ENCODE data around the gene RPL10. TPM values are rescaled to one million over a fixed set of nuclear protein-coding genes. Genes with fewer than 3 reads are reported as not detected.

The RPL10 gene
- total and polyA plus RNA-seq, 2 experiments from 2014 or later = 1,000 to 2,299 TPM

- H3K9me3 ChIP-seq (ENCODE audit: low read depth) = no peaks in the 10 kb centered on the region
- TF ChIP-seq, protein P1, sequence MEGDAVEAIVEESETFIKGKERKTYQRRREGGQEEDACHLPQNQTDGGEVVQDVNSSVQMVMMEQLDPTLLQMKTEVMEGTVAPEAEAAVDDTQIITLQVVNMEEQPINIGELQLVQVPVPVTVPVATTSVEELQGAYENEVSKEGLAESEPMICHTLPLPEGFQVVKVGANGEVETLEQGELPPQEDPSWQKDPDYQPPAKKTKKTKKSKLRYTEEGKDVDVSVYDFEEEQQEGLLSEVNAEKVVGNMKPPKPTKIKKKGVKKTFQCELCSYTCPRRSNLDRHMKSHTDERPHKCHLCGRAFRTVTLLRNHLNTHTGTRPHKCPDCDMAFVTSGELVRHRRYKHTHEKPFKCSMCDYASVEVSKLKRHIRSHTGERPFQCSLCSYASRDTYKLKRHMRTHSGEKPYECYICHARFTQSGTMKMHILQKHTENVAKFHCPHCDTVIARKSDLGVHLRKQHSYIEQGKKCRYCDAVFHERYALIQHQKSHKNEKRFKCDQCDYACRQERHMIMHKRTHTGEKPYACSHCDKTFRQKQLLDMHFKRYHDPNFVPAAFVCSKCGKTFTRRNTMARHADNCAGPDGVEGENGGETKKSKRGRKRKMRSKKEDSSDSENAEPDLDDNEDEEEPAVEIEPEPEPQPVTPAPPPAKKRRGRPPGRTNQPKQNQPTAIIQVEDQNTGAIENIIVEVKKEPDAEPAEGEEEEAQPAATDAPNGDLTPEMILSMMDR (IDR thresholded peaks at IDR 0.05; ENCODE audit: low read depth, low read length) = no peak
- peaks cover 19% of the 10 kb centered on the region for H3K4me1 ChIP-seq (ENCODE audit: low read depth)
- H3K4me3 ChIP-seq = peak overlapping the region; percentile 99
- no peaks in the 10 kb centered on the region for H3K27me3 ChIP-seq
- DNase-seq (ENCODE audit: low read depth in 1 of 2, low spot score in 1 of 2) = peak in 1 of 2 donors; percentile 93
- H3K27ac ChIP-seq = peak overlapping the region; percentile 100
- H3K36me3 ChIP-seq = peaks cover 36% of the 10 kb centered on the region
Measured at GRCh38 chrX:154368630-154369448, 29.3 kb upstream of the RPL10 start.

DNA sequence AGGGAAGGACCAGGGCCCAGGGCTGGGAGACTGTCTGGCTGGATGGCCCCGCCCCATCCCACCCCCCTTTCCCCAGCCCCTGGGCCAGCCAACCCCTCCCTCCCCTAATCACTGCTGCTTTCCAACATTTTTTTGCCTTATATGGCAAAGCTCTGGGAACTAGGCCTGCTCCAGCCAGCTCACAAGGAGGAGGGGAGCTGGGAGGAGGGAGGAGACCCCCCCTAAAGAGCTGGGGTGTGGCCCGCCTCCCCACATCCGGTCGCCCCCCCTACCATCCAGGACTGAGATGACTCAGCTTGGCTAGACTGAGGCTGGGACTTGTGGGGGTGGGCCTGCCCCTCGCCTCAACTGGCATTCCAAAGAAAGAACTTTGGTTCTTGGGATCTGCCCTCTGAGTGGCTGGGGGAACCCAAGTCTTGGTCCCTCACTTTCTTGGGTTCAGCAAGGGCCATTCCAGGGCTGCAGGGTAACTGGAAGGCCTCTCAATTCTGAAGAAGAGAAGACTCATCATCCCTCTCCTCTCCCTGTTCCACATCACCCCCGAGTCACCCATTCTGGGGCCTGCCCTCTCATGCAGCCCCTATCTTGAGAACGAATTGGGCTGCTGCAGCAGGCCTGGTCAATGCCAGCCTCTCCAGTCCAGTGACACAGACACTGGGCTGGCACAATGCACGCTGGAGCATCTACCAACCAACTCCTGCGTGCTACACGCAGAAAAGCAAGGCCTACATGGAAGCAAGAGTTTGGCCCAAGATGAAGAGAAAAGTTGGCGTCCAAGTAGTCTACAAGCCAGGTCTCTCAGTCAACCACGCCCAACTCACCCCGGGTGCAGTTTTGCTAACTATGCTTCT, 28.5 kb upstream of the RPL10 start:
- Histone ChIP-seq H3K36me3 (peaks cover 32% of the 10 kb centered on the region), H3K4me1 (ENCODE audit: low read depth) (peaks cover 22% of the 10 kb centered on the region), H3K27me3 (no peaks in the 10 kb centered on the region), H3K27ac (peak overlapping the region; percentile 100), H3K4me3 (peak overlapping the region; percentile 99), H3K9me3 (ENCODE audit: low read depth) (no peaks in the 10 kb centered on the region)
- TF ChIP-seq, protein P1 (IDR thresholded peaks at IDR 0.05; ENCODE audit: low read depth, low read length) = no peak
- peak; percentile 84 to 97 for DNase-seq (ENCODE audit: low read depth in 1 of 2, low spot score in 1 of 2)

DNA sequence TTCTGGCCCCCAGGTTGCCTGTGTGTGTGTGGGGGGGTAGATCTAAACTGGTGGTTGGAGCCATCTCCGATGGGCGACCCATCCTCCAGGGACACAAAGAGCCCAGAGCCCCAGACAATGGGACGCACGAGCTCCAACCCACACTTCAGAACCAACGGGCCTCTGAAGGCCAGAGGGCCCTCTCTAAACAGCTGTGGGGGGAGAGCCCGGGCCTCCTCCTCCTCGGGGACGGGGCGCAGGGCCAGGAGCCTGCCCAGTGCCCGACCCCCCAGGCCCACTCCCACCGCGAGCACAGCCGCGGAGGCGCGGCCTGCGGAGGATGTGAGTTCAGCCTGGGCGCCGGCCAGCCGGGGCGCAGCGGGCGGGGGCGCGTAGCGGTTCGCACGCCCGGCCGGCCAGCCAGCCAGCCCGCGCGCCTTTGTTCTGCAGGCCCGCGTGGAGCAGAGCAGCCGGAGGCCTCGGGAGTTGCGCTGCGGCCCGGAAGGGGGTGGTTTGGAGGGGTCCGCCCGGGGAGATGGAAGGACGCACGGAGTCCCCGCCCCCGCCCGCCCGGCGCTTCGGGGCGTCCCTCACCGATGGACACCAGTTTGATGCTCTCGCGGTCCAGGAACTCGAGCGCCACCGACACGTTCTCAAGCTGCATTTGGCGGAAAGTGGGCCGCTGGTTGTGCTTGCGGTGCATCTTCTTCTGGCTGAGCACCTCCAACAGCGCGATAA, 27.7 kb upstream of the RPL10 start:
- peaks cover 24% of the 10 kb centered on the region for H3K36me3 ChIP-seq
- H3K27me3 ChIP-seq = no peaks in the 10 kb centered on the region
- H3K9me3 ChIP-seq (ENCODE audit: low read depth) = no peaks in the 10 kb centered on the region
- peak overlapping the region; percentile 100 for H3K27ac ChIP-seq
- peak overlapping the region; percentile 99 for H3K4me3 ChIP-seq
- peaks cover 22% of the 10 kb centered on the region for H3K4me1 ChIP-seq (ENCODE audit: low read depth)
- TF ChIP-seq, protein P1 (IDR thresholded peaks at IDR 0.05; ENCODE audit: low read depth, low read length) = no peak
- DNase-seq (ENCODE audit: low read depth in 1 of 2, low spot score in 1 of 2) = peak in 1 of 2 donors; percentile 50

DNA sequence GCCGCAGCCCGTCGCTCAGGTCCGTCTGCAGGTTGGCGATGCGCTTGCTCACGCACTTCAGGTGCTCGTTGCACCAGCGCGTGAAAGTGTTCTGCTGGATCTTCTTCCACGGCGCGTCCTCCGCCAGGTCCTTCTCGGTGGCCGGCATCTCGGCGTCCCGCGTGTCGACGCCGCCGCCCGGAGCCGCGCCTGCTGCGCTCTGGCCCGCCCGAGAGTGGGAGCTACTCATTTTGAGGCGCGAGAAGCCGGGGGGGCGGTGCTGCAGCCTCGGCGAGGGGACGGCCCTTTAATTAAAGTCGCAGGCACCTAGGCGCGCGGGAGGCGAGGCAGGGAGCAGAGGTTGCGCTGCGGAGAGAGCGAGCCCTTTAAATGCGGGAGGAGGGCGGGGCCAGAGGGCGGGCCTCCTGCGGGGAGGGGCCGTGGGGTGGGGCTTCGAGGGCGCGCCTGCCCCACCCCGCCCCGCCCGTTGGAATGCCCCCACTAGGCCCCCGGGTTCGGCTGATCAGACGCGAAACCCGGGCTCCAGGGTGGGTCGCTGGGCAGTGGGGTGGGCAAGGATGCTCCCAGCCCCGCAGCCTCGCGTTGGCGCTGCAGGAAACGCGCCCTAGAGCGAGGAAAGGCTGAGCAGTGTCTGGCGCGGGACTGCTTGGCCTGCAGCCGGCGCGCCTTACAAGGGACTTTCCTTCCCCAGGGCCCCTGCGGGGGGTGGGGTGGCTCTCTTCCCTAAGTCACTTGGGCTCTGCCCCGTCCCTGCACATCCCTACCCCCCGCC, 27.0 kb upstream of the RPL10 start:
- TF ChIP-seq, protein P1 (IDR thresholded peaks at IDR 0.05; ENCODE audit: low read depth, low read length) = no peak
- Histone ChIP-seq H3K36me3 (peaks cover 17% of the 10 kb centered on the region), H3K9me3 (ENCODE audit: low read depth) (no peaks in the 10 kb centered on the region), H3K4me3 (peak overlapping the region; percentile 99), H3K27ac (peak overlapping the region; percentile 100), H3K27me3 (no peaks in the 10 kb centered on the region), H3K4me1 (ENCODE audit: low read depth) (peaks cover 20% of the 10 kb centered on the region)
- DNase-seq (ENCODE audit: low read depth in 1 of 2, low spot score in 1 of 2) = peak; percentile 93 to 95

Data from cardiac muscle cell (in vitro differentiated cells and primary cell).